GM23338 (cell line): ENCODE data around the gene NTM. TPM values are rescaled to one million over a fixed set of nuclear protein-coding genes. Genes with fewer than 3 reads are reported as not detected.

Source experiments
- ATAC-seq: fragments of 200-7000 bp; cut with Tn5 transposase; 3 replicates; pipeline ENCODE4 v1.9.1; 2020
- DNase-seq: peaks from one replicate; pipeline ENCODE4 v3.0.0-alpha.2; 2015; ENCODE audit warnings: low spot score
- H2AFZ ChIP-seq: fragments of 200-600 bp; sonication (generic); 2 replicates; pipeline ENCODE4 v1.8.0; 2016; ENCODE audit warnings: antibody characterized with exemption, mild to moderate bottlenecking, moderate library complexity
- H3F3A ChIP-seq: fragments of 200-600 bp; sonication (generic); replicated peaks from 2 replicates; pipeline ENCODE4 v1.8.0; 2017; ENCODE audit warnings: antibody characterized with exemption, mixed run types, low read depth
- H3K27ac ChIP-seq: fragments of 200-600 bp; sonication (generic); 2 replicates; pipeline ENCODE4 v1.6.1; 2016; ENCODE audit warnings: low read depth
- H3K27me3 ChIP-seq: fragments of 200-600 bp; sonication (generic); 2 replicates; pipeline ENCODE4 v1.8.0; 2016; ENCODE audit warnings: mild to moderate bottlenecking, mixed run types, moderate library complexity; ENCODE audit not compliant: insufficient read depth
- H3K36me3 ChIP-seq: fragments of 200-600 bp; sonication (generic); 2 replicates; pipeline ENCODE4 v1.8.0; 2016; ENCODE audit warnings: mild to moderate bottlenecking; ENCODE audit not compliant: insufficient read depth
- H3K4me1 ChIP-seq: fragments of 200-600 bp; sonication (generic); 2 replicates; pipeline ENCODE4 v1.8.0; 2016; ENCODE audit warnings: mild to moderate bottlenecking, moderate library complexity; ENCODE audit not compliant: insufficient read depth
- H3K4me2 ChIP-seq: fragments of 200-600 bp; sonication (generic); 2 replicates; pipeline ENCODE4 v1.7.1; 2017; ENCODE audit warnings: mixed run types
- H3K4me3 ChIP-seq: fragments of 200-600 bp; sonication (generic); 2 replicates; pipeline ENCODE4 v1.6.1; 2016; ENCODE audit warnings: mixed run types
- H3K79me2 ChIP-seq: fragments of 200-600 bp; sonication (generic); replicated peaks from 2 replicates; pipeline ENCODE4 v1.8.0; 2017; ENCODE audit warnings: mild to moderate bottlenecking; ENCODE audit not compliant: insufficient read depth
- H3K9me2 ChIP-seq: fragments of 200-600 bp; sonication (generic); 2 replicates; pipeline ENCODE4 v1.8.0; 2017; ENCODE audit not compliant: insufficient read depth
- H4K20me1 ChIP-seq: fragments of 200-600 bp; sonication (generic); replicated peaks from 2 replicates; pipeline ENCODE4 v1.8.0; 2017; ENCODE audit warnings: mild to moderate bottlenecking; ENCODE audit not compliant: insufficient read depth
- H3K27ac Mint-ChIP-seq: 2 replicates; pipeline ENCODE4 v1.8.0; 2020; ENCODE audit warnings: inconsistent platforms, mild to moderate bottlenecking, moderate library complexity, mixed read lengths
- H3K27me3 Mint-ChIP-seq: 3 replicates; pipeline ENCODE4 v1.8.0; 2022; ENCODE audit warnings: low read depth, mild to moderate bottlenecking, moderate library complexity, mixed read lengths, inconsistent platforms; ENCODE audit not compliant: insufficient read depth, poor library complexity
- H3K36me3 Mint-ChIP-seq: 3 replicates; pipeline ENCODE4 v1.8.0; 2021; ENCODE audit warnings: low read depth, mild to moderate bottlenecking, inconsistent platforms, moderate library complexity, mixed read lengths
- H3K4me1 Mint-ChIP-seq: 3 replicates; pipeline ENCODE4 v1.8.0; 2020; ENCODE audit warnings: mild to moderate bottlenecking, inconsistent platforms, mixed read lengths
- H3K4me3 Mint-ChIP-seq: 3 replicates; pipeline ENCODE4 v1.8.0; 2021; ENCODE audit warnings: moderate library complexity, mild to moderate bottlenecking, inconsistent platforms, mixed read lengths
- H3K9me3 Mint-ChIP-seq: 3 replicates; pipeline ENCODE4 v1.8.0; 2020; ENCODE audit warnings: moderate library complexity, mild to moderate bottlenecking, inconsistent platforms, mixed read lengths
- CREB1 ChIP-seq: fragments of 250-450 bp; sonication (Bioruptor Pico); IDR thresholded peaks from 2 replicates; pipeline ENCODE4 v1.5.0; 2020; ENCODE audit warnings: low read depth, mild to moderate bottlenecking, moderate library complexity
- EZH2 ChIP-seq: fragments of 200-600 bp; sonication (generic); IDR thresholded peaks from one replicate; pipeline ENCODE4 v1.8.0; 2017; ENCODE audit warnings: antibody characterized with exemption, mild to moderate bottlenecking, low read depth; ENCODE audit not compliant: unreplicated experiment
- EZH2phosphoT487 ChIP-seq: fragments of 200-600 bp; sonication (generic); IDR thresholded peaks from one replicate; pipeline ENCODE4 v1.8.1; 2018; ENCODE audit warnings: antibody characterized with exemption; ENCODE audit not compliant: unreplicated experiment
- POLR2AphosphoS5 ChIP-seq: IDR thresholded peaks from 2 replicates; pipeline ENCODE4 v1.6.1; 2016; ENCODE audit warnings: antibody characterized with exemption, low read depth
- STAT1 ChIP-seq: IDR thresholded peaks from one replicate; pipeline ENCODE4 v1.6.1; 2016; ENCODE audit warnings: antibody characterized with exemption; ENCODE audit not compliant: unreplicated experiment
- ZNF114 ChIP-seq: fragments of 250-450 bp; sonication (Bioruptor Pico); IDR thresholded peaks from 2 replicates; pipeline ENCODE4 v1.5.0; 2020; ENCODE audit warnings: mild to moderate bottlenecking, moderate library complexity
- ZNF331 ChIP-seq: fragments of 250-450 bp; sonication (Bioruptor Pico); IDR thresholded peaks from 2 replicates; pipeline ENCODE4 v1.5.0; 2020; ENCODE audit warnings: low read depth, mild to moderate bottlenecking, moderate library complexity
- polyA plus RNA-seq: library from polyadenylated mRNA; unstranded; fragments of >200 nt; fragmentation: Nextera tagmentation; extraction: Ambion mirVana; gene quantifications from 2 replicates; pipeline ENCODE4 v1.2.1, GENCODE V29; 2016
- total RNA-seq: library from RNA; depleted of rRNA; stranded (reverse); fragments of >200 nt; shearing (Covaris generic); gene quantifications from 2 replicates; pipeline ENCODE4 v1.2.3, GENCODE V29; 2014
- TF ChIP-seq, protein P1 (sequence below): fragments of 250-450 bp; sonication (Bioruptor Pico); IDR thresholded peaks from 2 replicates; pipeline ENCODE4 v1.5.0; 2020; ENCODE audit warnings: mild to moderate bottlenecking, moderate library complexity

Gene NTM
- total and polyA plus RNA-seq, 2 experiments from 2014 or later = 10.6 to 14.6 TPM

DNA sequence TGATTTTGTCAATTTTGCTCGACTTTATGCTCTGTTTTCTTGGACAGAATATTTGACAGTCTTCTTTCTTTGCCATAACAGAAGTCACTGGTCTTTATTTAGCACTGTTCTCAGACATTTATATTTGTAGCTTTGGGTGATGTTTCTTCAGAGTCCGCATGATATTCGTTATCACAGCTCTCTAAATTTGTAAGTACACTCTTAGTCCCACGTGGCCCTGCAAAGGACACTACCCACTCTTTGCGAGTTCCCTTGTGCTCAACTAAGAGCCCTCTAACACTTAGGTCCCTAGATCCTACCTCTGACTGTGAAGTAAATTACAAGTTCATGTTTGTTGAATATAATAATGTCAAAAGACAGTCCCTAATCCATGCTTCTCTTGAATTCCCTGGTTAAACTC lies 651.9 kb downstream of the NTM start (continued):
- TF ChIP-seq, protein P1, sequence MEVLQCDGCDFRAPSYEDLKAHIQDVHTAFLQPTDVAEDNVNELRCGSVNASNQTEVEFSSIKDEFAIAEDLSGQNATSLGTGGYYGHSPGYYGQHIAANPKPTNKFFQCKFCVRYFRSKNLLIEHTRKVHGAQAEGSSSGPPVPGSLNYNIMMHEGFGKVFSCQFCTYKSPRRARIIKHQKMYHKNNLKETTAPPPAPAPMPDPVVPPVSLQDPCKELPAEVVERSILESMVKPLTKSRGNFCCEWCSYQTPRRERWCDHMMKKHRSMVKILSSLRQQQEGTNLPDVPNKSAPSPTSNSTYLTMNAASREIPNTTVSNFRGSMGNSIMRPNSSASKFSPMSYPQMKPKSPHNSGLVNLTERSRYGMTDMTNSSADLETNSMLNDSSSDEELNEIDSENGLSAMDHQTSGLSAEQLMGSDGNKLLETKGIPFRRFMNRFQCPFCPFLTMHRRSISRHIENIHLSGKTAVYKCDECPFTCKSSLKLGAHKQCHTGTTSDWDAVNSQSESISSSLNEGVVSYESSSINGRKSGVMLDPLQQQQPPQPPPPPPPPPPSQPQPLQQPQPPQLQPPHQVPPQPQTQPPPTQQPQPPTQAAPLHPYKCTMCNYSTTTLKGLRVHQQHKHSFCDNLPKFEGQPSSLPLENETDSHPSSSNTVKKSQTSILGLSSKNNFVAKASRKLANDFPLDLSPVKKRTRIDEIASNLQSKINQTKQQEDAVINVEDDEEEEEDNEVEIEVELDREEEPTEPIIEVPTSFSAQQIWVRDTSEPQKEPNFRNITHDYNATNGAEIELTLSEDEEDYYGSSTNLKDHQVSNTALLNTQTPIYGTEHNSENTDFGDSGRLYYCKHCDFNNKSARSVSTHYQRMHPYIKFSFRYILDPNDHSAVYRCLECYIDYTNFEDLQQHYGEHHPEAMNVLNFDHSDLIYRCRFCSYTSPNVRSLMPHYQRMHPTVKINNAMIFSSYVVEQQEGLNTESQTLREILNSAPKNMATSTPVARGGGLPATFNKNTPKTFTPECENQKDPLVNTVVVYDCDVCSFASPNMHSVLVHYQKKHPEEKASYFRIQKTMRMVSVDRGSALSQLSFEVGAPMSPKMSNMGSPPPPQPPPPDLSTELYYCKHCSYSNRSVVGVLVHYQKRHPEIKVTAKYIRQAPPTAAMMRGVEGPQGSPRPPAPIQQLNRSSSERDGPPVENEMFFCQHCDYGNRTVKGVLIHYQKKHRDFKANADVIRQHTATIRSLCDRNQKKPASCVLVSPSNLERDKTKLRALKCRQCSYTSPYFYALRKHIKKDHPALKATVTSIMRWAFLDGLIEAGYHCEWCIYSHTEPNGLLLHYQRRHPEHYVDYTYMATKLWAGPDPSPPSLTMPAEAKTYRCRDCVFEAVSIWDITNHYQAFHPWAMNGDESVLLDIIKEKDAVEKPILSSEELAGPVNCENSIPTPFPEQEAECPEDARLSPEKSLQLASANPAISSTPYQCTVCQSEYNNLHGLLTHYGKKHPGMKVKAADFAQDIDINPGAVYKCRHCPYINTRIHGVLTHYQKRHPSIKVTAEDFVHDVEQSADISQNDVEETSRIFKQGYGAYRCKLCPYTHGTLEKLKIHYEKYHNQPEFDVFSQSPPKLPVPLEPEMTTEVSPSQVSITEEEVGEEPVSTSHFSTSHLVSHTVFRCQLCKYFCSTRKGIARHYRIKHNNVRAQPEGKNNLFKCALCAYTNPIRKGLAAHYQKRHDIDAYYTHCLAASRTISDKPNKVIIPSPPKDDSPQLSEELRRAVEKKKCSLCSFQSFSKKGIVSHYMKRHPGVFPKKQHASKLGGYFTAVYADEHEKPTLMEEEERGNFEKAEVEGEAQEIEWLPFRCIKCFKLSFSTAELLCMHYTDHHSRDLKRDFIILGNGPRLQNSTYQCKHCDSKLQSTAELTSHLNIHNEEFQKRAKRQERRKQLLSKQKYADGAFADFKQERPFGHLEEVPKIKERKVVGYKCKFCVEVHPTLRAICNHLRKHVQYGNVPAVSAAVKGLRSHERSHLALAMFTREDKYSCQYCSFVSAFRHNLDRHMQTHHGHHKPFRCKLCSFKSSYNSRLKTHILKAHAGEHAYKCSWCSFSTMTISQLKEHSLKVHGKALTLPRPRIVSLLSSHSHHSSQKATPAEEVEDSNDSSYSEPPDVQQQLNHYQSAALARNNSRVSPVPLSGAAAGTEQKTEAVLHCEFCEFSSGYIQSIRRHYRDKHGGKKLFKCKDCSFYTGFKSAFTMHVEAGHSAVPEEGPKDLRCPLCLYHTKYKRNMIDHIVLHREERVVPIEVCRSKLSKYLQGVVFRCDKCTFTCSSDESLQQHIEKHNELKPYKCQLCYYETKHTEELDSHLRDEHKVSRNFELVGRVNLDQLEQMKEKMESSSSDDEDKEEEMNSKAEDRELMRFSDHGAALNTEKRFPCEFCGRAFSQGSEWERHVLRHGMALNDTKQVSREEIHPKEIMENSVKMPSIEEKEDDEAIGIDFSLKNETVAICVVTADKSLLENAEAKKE = no peak

DNA sequence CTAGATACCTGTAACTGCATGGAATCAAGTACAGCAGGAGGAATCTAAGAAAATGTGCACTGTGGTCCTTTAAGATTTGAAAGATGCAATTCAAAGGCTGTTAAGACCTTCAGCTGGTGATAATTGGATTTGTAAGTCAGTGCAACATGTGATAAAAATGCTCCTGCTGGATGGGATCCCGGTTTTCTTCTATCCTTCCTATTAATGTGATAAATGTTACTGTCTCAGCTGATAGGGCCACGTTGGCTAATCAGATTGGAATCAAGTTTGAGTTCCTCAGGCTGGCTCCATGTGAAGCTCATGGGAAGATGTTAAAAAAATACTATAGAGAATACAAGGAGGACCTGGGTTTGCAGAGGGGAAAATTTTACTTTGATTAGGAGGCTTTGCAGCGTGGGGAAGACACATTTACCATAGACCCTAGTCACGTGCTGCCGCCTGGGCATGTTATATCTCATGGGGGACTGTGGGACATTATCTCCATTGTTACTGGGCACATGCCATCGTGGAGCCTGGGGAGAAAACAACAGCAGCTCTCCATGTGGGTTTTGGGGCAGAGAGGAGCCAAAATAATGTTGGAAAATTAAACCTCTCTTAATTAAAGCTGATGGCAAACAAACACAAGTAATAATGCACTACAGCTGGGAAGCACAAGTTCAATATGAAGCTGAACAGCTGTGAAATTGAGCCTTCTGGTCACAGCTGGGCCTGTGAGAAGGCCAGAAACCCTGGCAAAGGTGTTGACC lies 652.5 kb downstream of the NTM start:
- H3K27me3 ChIP-seq = no peaks in the 10 kb centered on the region
- no peak overlapping the region for H3K27ac ChIP-seq
- no peaks in the 10 kb centered on the region for H3K4me1 ChIP-seq
- no peak overlapping the region for H3K4me3 ChIP-seq
- H3F3A ChIP-seq = no peaks in the 10 kb centered on the region
- H3K36me3 Mint-ChIP-seq = no peaks in the 10 kb centered on the region
- H3K27ac Mint-ChIP-seq = no peak overlapping the region
- ATAC-seq = no peak
- no peaks in the 10 kb centered on the region for H3K79me2 ChIP-seq
- no peaks in the 10 kb centered on the region for H3K36me3 ChIP-seq
- H2AFZ ChIP-seq = no peak overlapping the region
- H3K27me3 Mint-ChIP-seq = peaks cover 2% of the 10 kb centered on the region
- no peak overlapping the region for H3K4me3 Mint-ChIP-seq
- no peaks in the 10 kb centered on the region for H4K20me1 ChIP-seq
- no peak for DNase-seq
- H3K4me1 Mint-ChIP-seq = peaks cover 45% of the 10 kb centered on the region
- H3K9me3 Mint-ChIP-seq = no peaks in the 10 kb centered on the region
- H3K4me2 ChIP-seq = no peak overlapping the region
- H3K9me2 ChIP-seq = no peaks in the 10 kb centered on the region
- TF ChIP-seq ZNF114 (CRISPR knock-in tag) (no peak), ZNF331 (CRISPR knock-in tag) (no peak), EZH2phosphoT487 (no peak), CREB1 (no peak), EZH2 (no peak), STAT1 (no peak), POLR2AphosphoS5 (no peak)
- TF ChIP-seq, protein P1 = no peak
